ENCODE data around the gene EMILIN1.
A peak's percentile ranks its signal among the peaks of the same experiment; 100 is the strongest.

Gene EMILIN1

DNA sequence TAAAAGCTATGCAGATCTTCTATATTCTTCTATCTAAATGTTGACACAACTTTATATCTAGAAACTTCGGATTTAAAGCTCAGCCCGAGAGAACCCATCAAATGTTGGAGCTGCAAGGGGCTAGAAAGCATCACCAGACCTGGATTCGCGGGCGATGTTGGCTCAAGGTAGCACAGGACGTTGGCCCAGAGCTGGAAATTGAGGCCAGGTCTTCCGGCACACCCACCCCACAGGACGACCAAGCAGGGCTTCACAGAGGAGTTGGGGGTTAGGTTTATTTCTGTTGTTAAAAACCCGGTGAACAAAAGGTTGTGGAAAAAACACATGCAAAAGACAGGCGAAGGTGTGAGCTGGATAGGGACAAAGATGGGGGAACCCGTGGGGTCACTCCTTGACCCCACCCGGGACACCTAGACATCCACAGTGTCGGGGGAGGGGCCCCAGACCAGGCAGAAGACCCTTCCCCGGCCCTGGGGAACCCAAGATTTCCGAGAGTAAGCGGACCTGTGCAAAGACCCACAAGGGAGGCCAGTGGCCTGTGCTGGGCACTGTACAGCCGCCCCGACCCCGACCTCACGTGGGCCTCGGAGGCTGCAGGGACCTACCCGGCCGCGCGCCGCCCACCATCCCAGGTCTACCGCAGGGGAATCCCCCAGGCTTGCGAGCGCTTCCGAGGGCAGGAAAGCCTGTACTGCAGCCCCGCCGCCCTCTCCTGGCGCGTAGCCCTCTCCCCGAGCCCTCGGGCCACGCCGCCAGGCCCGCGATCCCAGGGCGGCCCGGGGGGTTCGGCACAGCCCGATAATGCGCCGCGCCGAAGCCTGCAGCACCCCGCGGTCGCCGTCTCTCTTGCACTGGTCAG is 28.8 kb upstream of the EMILIN1 start:
- DNase-seq (ENCODE audit: low read depth): no peak
- H3K4me3 ChIP-seq (ENCODE audit: low read depth, low read length): peak overlapping the region; percentile 85
- TF ChIP-seq, protein P1, sequence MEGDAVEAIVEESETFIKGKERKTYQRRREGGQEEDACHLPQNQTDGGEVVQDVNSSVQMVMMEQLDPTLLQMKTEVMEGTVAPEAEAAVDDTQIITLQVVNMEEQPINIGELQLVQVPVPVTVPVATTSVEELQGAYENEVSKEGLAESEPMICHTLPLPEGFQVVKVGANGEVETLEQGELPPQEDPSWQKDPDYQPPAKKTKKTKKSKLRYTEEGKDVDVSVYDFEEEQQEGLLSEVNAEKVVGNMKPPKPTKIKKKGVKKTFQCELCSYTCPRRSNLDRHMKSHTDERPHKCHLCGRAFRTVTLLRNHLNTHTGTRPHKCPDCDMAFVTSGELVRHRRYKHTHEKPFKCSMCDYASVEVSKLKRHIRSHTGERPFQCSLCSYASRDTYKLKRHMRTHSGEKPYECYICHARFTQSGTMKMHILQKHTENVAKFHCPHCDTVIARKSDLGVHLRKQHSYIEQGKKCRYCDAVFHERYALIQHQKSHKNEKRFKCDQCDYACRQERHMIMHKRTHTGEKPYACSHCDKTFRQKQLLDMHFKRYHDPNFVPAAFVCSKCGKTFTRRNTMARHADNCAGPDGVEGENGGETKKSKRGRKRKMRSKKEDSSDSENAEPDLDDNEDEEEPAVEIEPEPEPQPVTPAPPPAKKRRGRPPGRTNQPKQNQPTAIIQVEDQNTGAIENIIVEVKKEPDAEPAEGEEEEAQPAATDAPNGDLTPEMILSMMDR (conservative IDR thresholded peaks at IDR 0.05; ENCODE audit: low read depth, low read length): no peak

DNA sequence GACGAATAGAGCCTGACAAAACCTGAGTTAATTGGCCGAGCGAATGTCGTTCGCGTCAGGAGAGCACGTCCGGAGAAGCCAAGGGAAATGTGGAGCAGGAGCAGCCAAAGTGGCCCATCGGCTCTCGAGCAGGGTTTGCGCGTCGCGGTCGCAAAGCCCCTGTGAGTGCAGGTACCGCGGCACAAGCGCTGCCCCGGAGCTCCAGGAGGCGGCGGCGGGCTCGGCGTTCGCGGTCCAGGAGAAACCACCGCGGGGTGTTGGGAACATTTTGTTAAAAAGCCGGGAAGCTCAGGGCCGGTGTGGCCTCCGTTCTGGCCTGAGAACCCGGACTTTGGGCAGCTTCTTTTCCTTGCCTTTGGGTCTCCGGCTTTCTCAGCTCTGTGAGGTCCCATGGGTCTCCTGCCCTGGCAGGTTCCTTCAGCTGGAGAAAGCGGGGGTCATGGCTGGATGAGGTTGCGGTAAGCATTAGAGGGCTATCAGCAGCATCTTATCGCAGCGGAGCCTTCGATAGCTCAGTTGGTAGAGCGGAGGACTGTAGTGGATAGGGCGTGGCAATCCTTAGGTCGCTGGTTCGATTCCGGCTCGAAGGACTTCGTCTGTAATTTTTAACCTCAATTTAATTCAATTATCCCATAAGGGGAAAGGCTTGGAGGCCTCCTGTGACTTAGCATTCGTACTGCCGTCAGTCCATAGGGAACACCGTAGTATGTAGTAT is 28.0 kb upstream of the EMILIN1 start:
- H3K4me3 ChIP-seq (ENCODE audit: low read depth, low read length): peak overlapping the region; percentile 85
- DNase-seq (ENCODE audit: low read depth): peak; percentile 96
- TF ChIP-seq, protein P1 (conservative IDR thresholded peaks at IDR 0.05; ENCODE audit: low read depth, low read length): peak; percentile 47

DNA sequence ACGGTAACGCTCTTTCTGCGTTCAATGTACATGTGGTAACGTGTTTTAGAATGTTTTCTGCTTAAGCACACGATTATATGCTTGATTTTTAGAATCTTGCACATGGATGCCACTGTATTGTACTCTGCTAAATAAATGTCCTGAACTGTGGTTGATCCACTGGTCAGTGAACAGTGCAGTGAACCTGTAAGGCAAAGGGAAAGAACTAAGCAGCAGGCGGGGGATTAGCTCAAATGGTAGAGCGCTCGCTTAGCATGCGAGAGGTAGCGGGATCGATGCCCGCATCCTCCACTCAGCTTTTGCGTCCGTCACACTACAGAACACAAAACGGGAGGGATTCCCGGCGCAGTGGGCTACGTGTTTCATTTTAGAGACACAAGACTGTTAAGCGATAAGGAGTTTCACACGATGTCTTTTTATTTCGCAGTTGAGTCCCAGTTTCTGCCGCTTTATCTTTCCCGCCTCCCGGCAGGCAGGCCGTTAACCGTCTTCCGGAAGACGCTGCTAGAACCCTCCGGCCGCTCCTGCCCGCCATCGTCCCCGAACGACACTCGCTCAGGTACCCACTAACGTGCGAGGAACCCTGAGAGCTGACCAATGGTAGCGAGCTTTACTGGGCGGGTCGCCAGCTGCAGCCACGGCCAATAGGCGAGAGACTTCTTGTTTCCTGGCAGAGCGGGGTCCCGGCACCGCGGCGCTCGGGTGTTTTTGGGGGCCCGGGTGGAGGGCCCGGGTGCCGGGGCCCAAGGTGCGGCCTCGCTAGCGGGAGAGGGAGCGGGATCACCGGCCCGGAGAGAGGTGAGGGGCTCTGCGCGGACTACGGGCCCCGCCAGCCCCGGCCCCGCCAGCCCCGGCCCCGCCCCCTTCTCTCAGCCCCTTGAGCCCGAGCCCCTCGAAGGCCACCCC is 27.2 kb upstream of the EMILIN1 start, which contains the start of gene AGBL5:
Gene AGBL5, plus strand, starts transcription at position 673 of the 906 bp plus-strand sequence. CDS start 1,291 bp downstream, outside the sequence.
- DNase-seq (ENCODE audit: low read depth): peak; percentile 94
- H3K4me3 ChIP-seq (ENCODE audit: low read depth, low read length): peak within 1 kb of the TSS; percentile 85
- TF ChIP-seq, protein P1 (conservative IDR thresholded peaks at IDR 0.05; ENCODE audit: low read depth, low read length): no peak

DNA sequence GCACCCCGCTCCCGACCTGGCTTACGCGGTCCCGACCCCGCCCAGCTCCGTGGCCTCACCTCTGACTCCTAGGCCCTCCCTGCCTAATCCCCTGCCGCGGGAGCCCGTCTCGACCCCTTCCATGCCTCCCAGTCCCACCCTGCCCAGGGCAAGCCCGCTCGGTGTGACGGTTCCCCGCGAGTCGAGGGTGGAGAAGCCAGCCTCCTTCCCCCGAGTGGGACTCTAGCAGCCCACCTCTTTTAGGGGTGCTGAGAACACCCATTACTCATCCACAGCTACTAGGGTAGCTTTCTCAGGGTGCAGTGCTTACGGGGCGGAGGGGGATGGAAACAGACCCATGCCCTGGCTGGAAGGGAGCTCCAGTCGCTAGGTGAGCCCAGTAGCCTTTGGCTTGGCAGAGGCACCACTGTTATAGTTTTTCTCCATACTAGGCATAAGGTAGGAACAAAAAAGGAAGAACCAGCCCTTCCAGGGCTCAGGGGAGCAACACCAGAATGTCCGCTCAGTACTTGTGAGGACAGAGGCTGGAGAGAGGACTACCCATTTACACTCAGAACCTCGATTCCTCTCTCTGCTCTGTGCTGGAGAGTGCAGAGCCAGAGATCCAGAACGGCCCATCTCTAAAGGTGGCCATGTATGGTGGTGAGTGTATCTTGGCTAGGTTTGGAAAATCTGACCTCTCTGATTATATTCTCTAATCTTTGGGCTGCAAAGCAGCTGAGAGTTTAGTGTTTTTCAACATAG is 26.3 kb upstream of the EMILIN1 start:
- TF ChIP-seq, protein P1 (conservative IDR thresholded peaks at IDR 0.05; ENCODE audit: low read depth, low read length): no peak
- peak; percentile 37 for DNase-seq (ENCODE audit: low read depth)
- peak overlapping the region; percentile 85 for H3K4me3 ChIP-seq (ENCODE audit: low read depth, low read length)

DNA sequence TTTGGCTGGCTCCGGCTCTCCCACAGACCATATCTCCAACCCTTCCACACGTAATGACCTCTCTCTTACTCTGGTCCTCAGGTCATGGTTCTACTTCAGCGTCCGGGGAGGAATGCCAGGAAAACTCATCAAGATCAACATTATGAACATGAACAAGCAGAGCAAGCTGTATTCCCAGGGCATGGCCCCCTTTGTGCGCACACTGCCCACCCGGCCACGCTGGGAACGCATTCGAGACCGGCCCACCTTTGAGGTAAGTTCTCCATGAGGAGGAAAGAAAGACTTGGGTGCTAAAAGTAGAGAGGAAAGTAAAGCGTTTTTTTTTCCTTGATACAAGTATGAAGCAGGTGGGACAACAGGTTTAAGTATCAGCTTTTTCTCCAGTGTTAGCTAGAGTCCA is 25.1 kb upstream of the EMILIN1 start:
- DNase-seq (ENCODE audit: low read depth): no peak
- TF ChIP-seq, protein P1 (conservative IDR thresholded peaks at IDR 0.05; ENCODE audit: low read depth, low read length): no peak
- no peak overlapping the region for H3K4me3 ChIP-seq (ENCODE audit: low read depth, low read length)

- DNase-seq (ENCODE audit: low read depth): no peak
- TF ChIP-seq, protein P1 (conservative IDR thresholded peaks at IDR 0.05; ENCODE audit: low read depth, low read length): no peak
- H3K4me3 ChIP-seq (ENCODE audit: low read depth, low read length): no peak overlapping the region
These were observed 24.6 kb upstream of the EMILIN1 start for GRCh38 chr2:27053776-27054175.

Data from choroid plexus epithelial cell (primary cell).